SJCRH30 (cell line): ENCODE data around the gene ISLR2. TPM values are rescaled to one million over a fixed set of nuclear protein-coding genes. Genes with fewer than 3 reads are reported as not detected.

Experiments used
- DNase-seq, 2 experiments: peaks; one replicate each; pipeline ENCODE4 v3.0.0-alpha.2; 2015 to 2020
- H3K27ac ChIP-seq: fragments of 250-450 bp; sonication (Bioruptor Pico); 2 replicates; pipeline ENCODE4 v1.5.1; 2020; ENCODE audit warnings: mild to moderate bottlenecking, moderate library complexity
- H3K27me3 ChIP-seq: fragments of 250-450 bp; sonication (Bioruptor Pico); 2 replicates; pipeline ENCODE4 v1.5.1; 2020; ENCODE audit warnings: mild to moderate bottlenecking, moderate library complexity
- H3K36me3 ChIP-seq: fragments of 250-450 bp; sonication (Bioruptor Pico); 2 replicates; pipeline ENCODE4 v1.5.1; 2020; ENCODE audit warnings: mild to moderate bottlenecking, moderate library complexity
- H3K4me1 ChIP-seq: fragments of 250-450 bp; sonication (Bioruptor Pico); 2 replicates; pipeline ENCODE4 v1.5.1; 2020; ENCODE audit warnings: mild to moderate bottlenecking, moderate library complexity
- H3K4me3 ChIP-seq: fragments of 250-450 bp; sonication (Bioruptor Pico); 2 replicates; pipeline ENCODE4 v1.5.1; 2020; ENCODE audit warnings: mild to moderate bottlenecking, moderate library complexity
- H3K9me3 ChIP-seq: fragments of 250-450 bp; sonication (Bioruptor Pico); replicated peaks from 2 replicates; pipeline ENCODE4 v1.5.1; 2020; ENCODE audit warnings: mild to moderate bottlenecking, moderate library complexity
- total RNA-seq: library from RNA; depleted of rRNA; stranded (reverse); fragments of >200 nt; shearing (Covaris generic); gene quantifications from 2 replicates; pipeline ENCODE4 v1.2.3, GENCODE V29; 2014

The ISLR2 gene
- total RNA-seq, 1 experiment from 2014 or later, result not detected

- no peaks in the 10 kb centered on the region for H3K27me3 ChIP-seq
- H3K4me1 ChIP-seq, result peaks cover 9% of the 10 kb centered on the region
- no peaks in the 10 kb centered on the region for H3K36me3 ChIP-seq
- no peak for DNase-seq
- H3K9me3 ChIP-seq, result no peaks in the 10 kb centered on the region
- H3K4me3 ChIP-seq, result peak overlapping the region; percentile 61
- peak overlapping the region; percentile 89 for H3K27ac ChIP-seq
Observed at GRCh38 chr15:74135041-74135565, 4.7 kb downstream of the ISLR2 start.

GRCh38 chr15:74136540-74136813, 6.1 kb downstream of the ISLR2 start:
- Histone ChIP-seq H3K4me1 (peaks cover 17% of the 10 kb centered on the region), H3K27me3 (no peaks in the 10 kb centered on the region), H3K27ac (peak overlapping the region; percentile 55), H3K36me3 (no peaks in the 10 kb centered on the region), H3K4me3 (peak overlapping the region; percentile 61), H3K9me3 (no peaks in the 10 kb centered on the region)
- no peak for DNase-seq

GRCh38 chr15:74136814-74137536, 6.6 kb downstream of the ISLR2 start:
- Histone ChIP-seq H3K4me1 (peaks cover 21% of the 10 kb centered on the region), H3K4me3 (peak overlapping the region; percentile 61), H3K27me3 (no peaks in the 10 kb centered on the region), H3K36me3 (no peaks in the 10 kb centered on the region), H3K27ac (peak overlapping the region; percentile 55), H3K9me3 (no peaks in the 10 kb centered on the region)
- peak in 1 of 2 experiments; percentile 35 for DNase-seq

DNA sequence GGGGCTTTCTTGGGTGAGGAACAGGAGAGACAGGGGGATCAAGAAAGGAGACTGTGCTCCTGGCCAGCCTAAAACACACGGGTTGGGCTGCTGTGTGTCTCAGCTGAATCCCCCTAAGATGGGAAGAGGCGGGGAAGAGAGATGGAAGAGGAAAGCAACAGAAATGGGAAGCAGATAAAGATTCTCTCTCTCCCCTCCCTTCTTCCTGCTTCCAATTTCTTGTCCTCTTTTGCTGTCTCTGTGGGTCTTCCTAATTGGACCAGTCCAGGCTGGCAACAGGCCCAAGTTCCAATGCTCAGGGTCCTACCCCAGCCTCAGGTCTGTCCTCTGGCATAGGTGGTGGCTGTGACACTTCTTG, 7.1 kb downstream of the ISLR2 start:
- Histone ChIP-seq H3K9me3 (no peaks in the 10 kb centered on the region), H3K27me3 (no peaks in the 10 kb centered on the region), H3K4me1 (peaks cover 24% of the 10 kb centered on the region), H3K36me3 (no peaks in the 10 kb centered on the region), H3K27ac (no peak overlapping the region), H3K4me3 (no peak overlapping the region)
- no peak for DNase-seq

DNA sequence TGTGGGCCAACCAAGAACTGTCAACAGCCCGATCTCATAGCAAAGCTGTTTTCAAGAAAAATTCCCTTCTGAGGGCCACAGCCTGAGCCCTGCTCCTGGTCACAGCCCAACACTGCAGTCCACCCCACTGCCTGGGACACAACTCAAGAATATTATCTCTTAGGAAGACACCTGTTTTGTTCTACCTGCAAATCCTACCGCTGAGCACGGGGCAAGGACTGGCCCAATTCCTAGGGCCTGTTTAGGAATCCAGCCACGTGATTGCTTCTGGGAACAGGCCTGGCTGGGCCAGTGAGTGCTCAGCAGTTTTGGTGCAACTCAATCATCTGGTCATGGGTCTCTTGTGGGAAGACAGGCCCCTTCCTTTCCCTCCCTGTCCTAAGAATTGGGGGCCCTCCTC, 8.3 kb downstream of the ISLR2 start:
- no peak for DNase-seq
- Histone ChIP-seq H3K36me3 (no peaks in the 10 kb centered on the region), H3K4me3 (no peak overlapping the region), H3K27me3 (no peaks in the 10 kb centered on the region), H3K9me3 (no peaks in the 10 kb centered on the region), H3K4me1 (peaks cover 24% of the 10 kb centered on the region), H3K27ac (no peak overlapping the region)

- peak in 1 of 2 experiments; percentile 51 for DNase-seq
- Histone ChIP-seq H3K36me3 (no peaks in the 10 kb centered on the region), H3K9me3 (no peaks in the 10 kb centered on the region), H3K4me3 (no peak overlapping the region), H3K27ac (no peak overlapping the region), H3K4me1 (peaks cover 24% of the 10 kb centered on the region), H3K27me3 (no peaks in the 10 kb centered on the region)
Observed at GRCh38 chr15:74141591-74141990, 11.2 kb downstream of the ISLR2 start.

GRCh38 chr15:74144153-74144775, 13.9 kb downstream of the ISLR2 start:
- peak in 1 of 2 experiments; percentile 21 for DNase-seq
- 0 out of 2 replicates have a peak, but pooled peaks cover 3% of the 10 kb centered on the region for H3K9me3 ChIP-seq
- H3K4me1 ChIP-seq, result peaks cover 16% of the 10 kb centered on the region
- no peaks in the 10 kb centered on the region for H3K36me3 ChIP-seq
- H3K27me3 ChIP-seq, result no peaks in the 10 kb centered on the region
- H3K27ac ChIP-seq, result no peak overlapping the region
- H3K4me3 ChIP-seq, result no peak overlapping the region

GRCh38 chr15:74146277-74146800, 16.0 kb downstream of the ISLR2 start:
- no peak overlapping the region for H3K4me3 ChIP-seq
- DNase-seq, result no peak
- 0 out of 2 replicates have a peak, but pooled peaks cover 3% of the 10 kb centered on the region for H3K9me3 ChIP-seq

DNA sequence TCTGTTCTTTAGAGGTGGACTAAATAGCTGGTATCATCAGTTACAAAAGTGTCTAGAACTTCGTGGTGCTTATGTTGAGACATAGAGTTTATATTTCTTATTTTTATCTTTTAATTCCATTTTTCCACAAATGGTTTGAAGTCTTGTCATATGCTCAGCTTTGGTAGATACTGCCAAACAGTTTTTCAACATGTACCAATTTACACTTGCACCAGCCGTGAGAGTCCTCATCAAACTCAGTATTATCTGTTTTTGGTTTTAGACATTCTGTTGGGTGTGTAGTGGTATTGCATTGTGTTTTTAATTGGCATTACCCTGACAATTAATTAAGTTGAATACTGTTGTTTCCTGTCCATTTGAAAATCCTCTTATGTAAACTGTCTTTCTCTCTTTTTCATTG, 16.7 kb downstream of the ISLR2 start:
- H3K27ac ChIP-seq, result no peak overlapping the region
- no peak overlapping the region for H3K4me3 ChIP-seq
- 0 out of 2 replicates have a peak, but pooled peaks cover 3% of the 10 kb centered on the region for H3K9me3 ChIP-seq
- H3K4me1 ChIP-seq, result peaks cover 3% of the 10 kb centered on the region; the same call in 1 of the 2 replicates
- DNase-seq, result no peak
- H3K27me3 ChIP-seq, result no peaks in the 10 kb centered on the region
- no peaks in the 10 kb centered on the region for H3K36me3 ChIP-seq

More at GRCh38 chr15:74146277-74146800, 16.0 kb downstream of the ISLR2 start:
- Histone ChIP-seq H3K27ac (no peak overlapping the region), H3K36me3 (no peaks in the 10 kb centered on the region), H3K27me3 (no peaks in the 10 kb centered on the region), H3K4me1 (peaks cover 9% of the 10 kb centered on the region)

GRCh38 chr15:74155766-74156417, 25.5 kb downstream of the ISLR2 start:
- H3K4me3 ChIP-seq, result no peak overlapping the region
- H3K9me3 ChIP-seq, result no peaks in the 10 kb centered on the region
- no peak overlapping the region for H3K27ac ChIP-seq
- no peak for DNase-seq
- H3K4me1 ChIP-seq, result peaks cover 17% of the 10 kb centered on the region
- no peaks in the 10 kb centered on the region for H3K27me3 ChIP-seq
- H3K36me3 ChIP-seq, result no peaks in the 10 kb centered on the region

- no peak overlapping the region; the same call in 1 of the 2 replicates for H3K27ac ChIP-seq
- H3K4me3 ChIP-seq, result no peak overlapping the region
- H3K36me3 ChIP-seq, result no peaks in the 10 kb centered on the region
- H3K4me1 ChIP-seq, result peaks cover 23% of the 10 kb centered on the region
- no peaks in the 10 kb centered on the region for H3K9me3 ChIP-seq
- no peaks in the 10 kb centered on the region for H3K27me3 ChIP-seq
- DNase-seq, result peak; percentile 78 to 86
Observed at GRCh38 chr15:74156678-74157411, 26.5 kb downstream of the ISLR2 start.

- no peak overlapping the region for H3K27ac ChIP-seq
- DNase-seq, result no peak
- H3K27me3 ChIP-seq, result no peaks in the 10 kb centered on the region
- H3K9me3 ChIP-seq, result no peaks in the 10 kb centered on the region
- peaks cover 30% of the 10 kb centered on the region for H3K4me1 ChIP-seq
- no peak overlapping the region for H3K4me3 ChIP-seq
- H3K36me3 ChIP-seq, result no peaks in the 10 kb centered on the region
Observed at GRCh38 chr15:74157868-74158827, 27.8 kb downstream of the ISLR2 start.

DNA sequence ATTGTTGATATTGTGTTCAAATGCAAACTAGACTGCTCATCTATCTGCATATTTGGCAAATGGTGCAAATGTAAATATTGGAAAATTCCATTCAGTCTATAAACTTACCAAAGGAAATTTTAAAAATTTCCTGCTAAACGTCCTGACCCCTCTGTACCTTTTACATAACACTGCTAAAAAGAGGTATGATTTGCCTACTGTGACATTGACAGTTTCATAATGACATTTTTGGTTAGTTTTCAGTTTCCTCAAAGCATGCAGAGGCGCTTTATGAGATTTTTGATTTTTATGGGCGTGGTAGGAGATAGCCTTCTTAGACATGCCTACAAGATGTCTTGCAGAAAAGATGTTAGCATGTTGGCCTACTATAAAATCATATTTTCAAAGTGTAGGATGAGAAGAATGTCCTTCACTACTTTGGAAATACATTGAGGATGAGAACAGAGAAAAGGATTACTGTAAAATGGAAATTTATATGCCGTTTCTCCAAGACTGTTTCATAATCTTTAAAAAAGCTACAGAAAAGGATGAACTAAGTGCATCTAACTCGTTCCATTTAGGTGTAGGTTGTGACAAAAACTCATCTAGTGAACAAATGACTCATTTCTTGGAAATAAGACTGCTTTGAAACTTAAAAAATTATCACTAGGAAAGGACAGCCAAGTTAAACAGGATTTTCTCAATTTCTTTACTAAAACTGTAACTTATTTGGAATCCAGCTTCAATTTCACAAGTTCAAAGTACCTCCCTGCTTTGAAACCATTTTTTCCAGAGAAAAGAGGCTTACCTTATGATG, 28.7 kb downstream of the ISLR2 start:
- no peak overlapping the region for H3K27ac ChIP-seq
- no peak for DNase-seq
- no peak overlapping the region for H3K4me3 ChIP-seq
- no peaks in the 10 kb centered on the region for H3K27me3 ChIP-seq
- no peaks in the 10 kb centered on the region for H3K9me3 ChIP-seq
- no peaks in the 10 kb centered on the region for H3K36me3 ChIP-seq
- peaks cover 30% of the 10 kb centered on the region for H3K4me1 ChIP-seq
